Esophagus muscularis mucosa (tissue), 4 donors: ENCODE data around the gene GRIFIN. TPM values are rescaled to one million over a fixed set of nuclear protein-coding genes. Genes with fewer than 3 reads are reported as not detected.
"Not testable (repeated sequence)": the region's sequence is repeated elsewhere in the genome, so short reads cannot be mapped to it uniquely, and the experiment has no call there.

Source experiments
- DNase-seq: peaks from one replicate; pipeline ENCODE4 v3.0.0-alpha.2; 2017; ENCODE audit errors: extremely low spot score
- H3K27ac ChIP-seq, 4 donors: fragments of 200-600 bp; sonication (generic); replicated peaks in 1 of 4; 1 replicate in 3 of 4; 2 replicates in 1 of 4; pipeline ENCODE4 v1.5.1; 2016 to 2019; ENCODE audit warnings: mild to moderate bottlenecking in 1 of 4
- H3K27me3 ChIP-seq, 4 donors: fragments of 200-600 bp; sonication (generic); one replicate each; pipeline versions ENCODE4 v1.5.1 to v1.6.0; 2016 to 2019
- H3K36me3 ChIP-seq, 4 donors: fragments of 200-600 bp; sonication (generic); one replicate each; pipeline ENCODE4 v1.5.1; 2016 to 2019
- H3K4me1 ChIP-seq, 4 donors: fragments of 200-600 bp; sonication (generic); one replicate each; pipeline ENCODE4 v1.5.1; 2016 to 2019
- H3K4me3 ChIP-seq, 4 donors: fragments of 200-600 bp; sonication (generic); 1 replicate in 2 of 4; 2 replicates in 2 of 4; pipeline ENCODE4 v1.5.1; 2016 to 2019; ENCODE audit warnings: mild to moderate bottlenecking in 4 of 4, moderate library complexity in 1 of 4
- H3K9me3 ChIP-seq, 4 donors: fragments of 200-600 bp; sonication (generic); 1 replicate in 3 of 4; 2 replicates in 1 of 4; pipeline ENCODE4 v1.5.1; 2016 to 2019
- EP300 ChIP-seq: sonication (generic); formaldehyde crosslinking; IDR thresholded peaks from one replicate; pipeline ENCODE4 v1.6.1; 2017; ENCODE audit warnings: antibody characterized with exemption
- POLR2A ChIP-seq: fragments of 450-650 bp; IDR thresholded peaks from one replicate; pipeline ENCODE4 v1.6.1; 2017; ENCODE audit warnings: antibody characterized with exemption, moderate library complexity, mild to moderate bottlenecking, low read depth
- POLR2AphosphoS5 ChIP-seq, 2 donors: sonication (generic); formaldehyde crosslinking; IDR thresholded peaks; one replicate each; pipeline ENCODE4 v1.6.1; 2017; ENCODE audit warnings: antibody characterized with exemption in 2 of 2
- WGBS: methylation state at CpG from one replicate; pipeline ENCODE4 v1.1.5; 2018; 5-methylcytosine and 5-hydroxymethylcytosine counted together
- intact Hi-C: fragments of 100-400 bp; cut with DNase I; formaldehyde crosslinking; loops from one replicate; pipeline ENCODE4 v1.15.1; 2023
- total RNA-seq, 4 donors: library from RNA; depleted of rRNA; stranded (reverse); fragments of >200 nt; gene quantifications; one replicate each; pipeline versions ENCODE4 v1.1.0 to v1.2.1, GENCODE V29; 2016
- TF ChIP-seq, protein P1 (sequence below), 3 experiments: fragments of 200-600 bp in 2 of 3; fragments of 450-650 bp in 1 of 3; sonication (generic) in 2 of 3; IDR thresholded peaks; one replicate each; pipeline ENCODE4 v1.5.1; 2017 to 2019; ENCODE audit warnings: antibody characterized with exemption in 3 of 3, mild to moderate bottlenecking in 2 of 3, moderate library complexity in 1 of 3

GRIFIN gene
- total RNA-seq, 4 donors from 2014 or later: not detected

DNA sequence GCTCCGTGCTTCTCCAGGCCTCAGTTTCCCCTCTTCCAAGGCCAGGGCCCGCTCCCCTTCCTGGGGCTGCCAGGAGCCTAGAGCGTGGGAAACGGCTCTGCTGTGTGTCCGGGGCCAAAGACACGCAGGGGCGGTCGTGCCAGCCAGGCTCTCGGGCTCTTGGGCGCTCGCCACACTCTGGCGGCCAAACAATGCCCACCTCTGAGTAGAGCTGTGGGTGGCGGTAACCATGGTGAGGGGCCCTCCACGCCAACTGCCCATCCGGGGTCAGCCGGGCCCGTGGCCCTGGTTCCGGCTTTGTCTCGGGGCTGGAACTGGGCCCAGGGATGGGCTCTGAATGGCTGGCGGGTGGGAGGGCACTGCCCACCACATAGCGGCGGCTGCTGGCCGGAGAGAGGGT is 16.0 kb downstream of the GRIFIN start:
- no peaks in the 10 kb centered on the region for H3K27me3 ChIP-seq
- WGBS: 81% methylated on average over 19 of the region's 23 CpGs
- TF ChIP-seq POLR2A: no peak
- TF ChIP-seq EP300: no peak
- TF ChIP-seq, protein P1, sequence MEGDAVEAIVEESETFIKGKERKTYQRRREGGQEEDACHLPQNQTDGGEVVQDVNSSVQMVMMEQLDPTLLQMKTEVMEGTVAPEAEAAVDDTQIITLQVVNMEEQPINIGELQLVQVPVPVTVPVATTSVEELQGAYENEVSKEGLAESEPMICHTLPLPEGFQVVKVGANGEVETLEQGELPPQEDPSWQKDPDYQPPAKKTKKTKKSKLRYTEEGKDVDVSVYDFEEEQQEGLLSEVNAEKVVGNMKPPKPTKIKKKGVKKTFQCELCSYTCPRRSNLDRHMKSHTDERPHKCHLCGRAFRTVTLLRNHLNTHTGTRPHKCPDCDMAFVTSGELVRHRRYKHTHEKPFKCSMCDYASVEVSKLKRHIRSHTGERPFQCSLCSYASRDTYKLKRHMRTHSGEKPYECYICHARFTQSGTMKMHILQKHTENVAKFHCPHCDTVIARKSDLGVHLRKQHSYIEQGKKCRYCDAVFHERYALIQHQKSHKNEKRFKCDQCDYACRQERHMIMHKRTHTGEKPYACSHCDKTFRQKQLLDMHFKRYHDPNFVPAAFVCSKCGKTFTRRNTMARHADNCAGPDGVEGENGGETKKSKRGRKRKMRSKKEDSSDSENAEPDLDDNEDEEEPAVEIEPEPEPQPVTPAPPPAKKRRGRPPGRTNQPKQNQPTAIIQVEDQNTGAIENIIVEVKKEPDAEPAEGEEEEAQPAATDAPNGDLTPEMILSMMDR (IDR thresholded peaks at IDR 0.05): no peak
- no peak for TF ChIP-seq POLR2AphosphoS5 (IDR thresholded peaks at IDR 0.05)
- intact Hi-C loops: no loop called here
- H3K4me3 ChIP-seq: no peak overlapping the region
- H3K36me3 ChIP-seq: no peaks in the 10 kb centered on the region
- no peak for DNase-seq
- no peak overlapping the region for H3K27ac ChIP-seq
- no peaks in the 10 kb centered on the region for H3K4me1 ChIP-seq
- H3K9me3 ChIP-seq: no peaks in the 10 kb centered on the region

DNA sequence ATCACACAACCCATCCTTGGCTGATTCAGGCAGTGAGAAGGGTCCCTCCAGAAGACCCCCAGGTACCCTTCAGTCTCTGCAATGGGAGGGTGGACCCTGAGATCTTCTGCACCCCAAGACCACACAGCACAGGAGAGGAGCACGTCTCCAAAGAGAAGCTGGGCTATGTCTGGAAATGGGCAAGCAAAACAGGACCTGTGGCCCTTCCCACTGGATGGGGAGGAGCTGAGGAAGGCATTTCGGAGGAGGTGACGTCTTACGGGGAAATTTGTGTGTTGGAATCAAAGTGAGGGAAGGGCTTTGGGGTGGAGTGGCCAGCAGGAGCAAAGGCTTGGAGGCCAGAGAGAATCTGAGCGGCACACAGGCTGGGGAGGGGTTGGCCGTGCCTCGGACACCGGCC is 16.5 kb downstream of the GRIFIN start:
- DNase-seq: no peak
- no peak for TF ChIP-seq EP300
- no peak for TF ChIP-seq POLR2AphosphoS5 (IDR thresholded peaks at IDR 0.05)
- TF ChIP-seq POLR2A: no peak
- TF ChIP-seq, protein P1 (IDR thresholded peaks at IDR 0.05): no peak
- Histone ChIP-seq H3K4me3 (no peak overlapping the region), H3K4me1 (no peaks in the 10 kb centered on the region), H3K36me3 (no peaks in the 10 kb centered on the region), H3K27ac (no peak overlapping the region), H3K27me3 (no peaks in the 10 kb centered on the region), H3K9me3 (no peaks in the 10 kb centered on the region)
- intact Hi-C loops: loop anchor here (10.0 kb wide), 1 partner anchor 225 kb away; the partner anchor contains the start of gene AMZ1
- 78% methylated on average over 8 of the region's 8 CpGs for WGBS

GRCh38 chr7:2453849-2454248 is 22.3 kb downstream of the GRIFIN start:
- H3K27me3 ChIP-seq, H3K36me3 ChIP-seq, H3K4me3 ChIP-seq, DNase-seq, H3K9me3 ChIP-seq, H3K27ac ChIP-seq: not testable (repeated sequence)
- intact Hi-C loops: loop anchor here (10.0 kb wide), 1 partner anchor 231 kb away; the partner anchor contains the start of gene AMZ1
- WGBS: 95% methylated on average over 3 of the region's 3 CpGs
- peaks cover 13 to 16% (median 15%) of the 10 kb centered on the region in 4 donors for H3K4me1 ChIP-seq

DNA sequence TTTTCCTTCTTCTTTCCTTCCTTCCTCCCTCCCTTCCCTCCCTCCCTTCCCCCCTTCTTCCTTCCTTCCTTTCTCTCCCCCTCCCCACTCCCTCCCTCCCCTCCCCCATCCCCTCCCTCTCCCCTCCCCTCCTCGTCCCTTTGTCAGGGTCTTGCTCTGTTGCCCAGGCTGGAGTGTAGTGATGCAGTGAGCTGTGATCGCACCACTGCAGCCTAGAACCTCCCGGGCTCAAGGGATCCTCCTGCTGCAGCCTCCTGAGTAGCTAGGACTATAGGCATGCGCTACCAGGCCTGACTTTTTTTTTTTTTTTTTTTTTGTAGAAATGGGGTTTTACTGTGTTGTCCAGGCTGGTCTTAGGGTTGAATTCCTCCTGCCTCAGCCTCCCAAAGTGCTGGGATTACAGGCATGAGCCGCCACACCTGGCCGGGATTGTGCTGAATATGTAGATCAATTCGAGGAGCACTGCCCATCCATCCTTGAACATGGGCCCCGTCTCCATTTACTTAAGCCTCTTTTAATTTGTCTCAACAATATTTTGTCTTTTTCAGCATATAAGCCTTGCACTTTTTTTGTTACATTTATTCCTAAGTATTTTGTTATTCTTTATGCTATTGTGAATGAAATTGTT is 23.4 kb downstream of the GRIFIN start:
- Histone ChIP-seq H3K9me3 (no peaks in the 10 kb centered on the region), H3K4me1 (peaks cover 13 to 16% (median 15%) of the 10 kb centered on the region in 4 donors), H3K27ac (no peak overlapping the region), H3K36me3 (no peaks in the 10 kb centered on the region), H3K4me3 (no peak overlapping the region), H3K27me3 (no peaks in the 10 kb centered on the region)
- no peak for DNase-seq
- WGBS: 79% methylated on average over 8 of the region's 8 CpGs
- TF ChIP-seq, protein P1 (IDR thresholded peaks at IDR 0.05): no peak
- TF ChIP-seq EP300 (no peak), POLR2A (no peak), POLR2AphosphoS5 (IDR thresholded peaks at IDR 0.05) (no peak)
- intact Hi-C loops: loop anchor here (10.0 kb wide), 1 partner anchor 232 kb away; the partner anchor contains the start of gene AMZ1

GRCh38 chr7:2452074-2452507 is 24.1 kb downstream of the GRIFIN start:
- no peak for DNase-seq
- no peaks in the 10 kb centered on the region for H3K9me3 ChIP-seq
- peaks cover 0 to under 1% (median 0%) of the 10 kb centered on the region in 4 donors for H3K36me3 ChIP-seq
- no peak for TF ChIP-seq POLR2A
- TF ChIP-seq POLR2AphosphoS5 (IDR thresholded peaks at IDR 0.05): no peak
- TF ChIP-seq, protein P1 (IDR thresholded peaks at IDR 0.05): no peak
- no peak for TF ChIP-seq EP300
- H3K27ac ChIP-seq: no peak overlapping the region
- peak overlapping the region; percentile 48 to 56 (median 50) for H3K4me3 ChIP-seq
- H3K27me3 ChIP-seq: no peaks in the 10 kb centered on the region
- H3K4me1 ChIP-seq: peaks cover 13 to 16% (median 15%) of the 10 kb centered on the region in 4 donors
- intact Hi-C loops: loop anchor here (10.0 kb wide), 1 partner anchor 233 kb away; the partner anchor contains the start of gene AMZ1
- WGBS: 46% methylated on average over 16 of the region's 16 CpGs
